ENCODE results near the gene UPF3A.
"Not testable (repeated sequence)": the region's sequence is repeated elsewhere in the genome, so short reads cannot be mapped to it uniquely, and the experiment has no call there.

The UPF3A gene

GRCh38 chr13:114281351-114282040 lies at the start of gene UPF3A:
UPF3A (plus strand) TSS chr13:114281601; CDS start chr13:114281640, 39 bp downstream.
- DNase-seq = peak; percentile 87 to 89

DNA sequence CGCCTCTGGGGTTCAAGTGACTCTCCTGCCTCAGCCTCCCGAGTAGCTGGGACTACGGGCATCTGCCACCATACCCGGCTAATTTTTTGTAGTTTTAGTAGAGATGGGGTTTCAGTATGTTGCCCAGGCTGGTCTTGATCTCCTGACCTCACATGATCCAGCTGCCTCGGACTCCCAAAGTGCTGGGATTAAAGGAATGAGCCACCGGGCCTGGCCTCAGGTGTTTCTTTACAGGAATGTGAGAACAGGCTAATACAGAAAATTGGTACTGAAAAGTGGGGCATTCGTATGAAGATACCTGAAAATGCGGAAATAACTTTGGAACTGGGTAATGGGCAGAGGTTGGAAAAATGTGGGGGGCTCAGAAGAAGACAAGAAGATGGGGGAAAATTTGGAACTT lies 49.5 kb upstream of the UPF3A start:
- DNase-seq = no peak

DNA sequence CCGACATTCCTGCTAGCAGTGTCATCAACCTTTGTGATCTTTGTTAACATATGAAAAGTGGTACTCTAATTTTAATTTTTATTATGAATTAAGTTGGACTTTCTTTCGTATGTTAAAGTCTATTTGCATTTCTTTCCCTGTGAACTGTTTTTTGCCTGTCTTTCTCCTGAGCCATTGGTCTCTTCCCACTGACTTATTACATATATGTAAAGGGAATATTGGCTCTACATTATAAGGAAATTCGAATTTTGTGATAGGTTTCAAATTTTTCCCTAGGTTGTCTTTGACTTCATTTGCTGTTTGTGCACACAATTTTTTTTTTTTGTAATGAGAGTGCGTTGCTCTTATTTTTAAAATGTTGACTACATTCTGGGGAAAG lies 47.1 kb upstream of the UPF3A start:
- DNase-seq = no peak

DNA sequence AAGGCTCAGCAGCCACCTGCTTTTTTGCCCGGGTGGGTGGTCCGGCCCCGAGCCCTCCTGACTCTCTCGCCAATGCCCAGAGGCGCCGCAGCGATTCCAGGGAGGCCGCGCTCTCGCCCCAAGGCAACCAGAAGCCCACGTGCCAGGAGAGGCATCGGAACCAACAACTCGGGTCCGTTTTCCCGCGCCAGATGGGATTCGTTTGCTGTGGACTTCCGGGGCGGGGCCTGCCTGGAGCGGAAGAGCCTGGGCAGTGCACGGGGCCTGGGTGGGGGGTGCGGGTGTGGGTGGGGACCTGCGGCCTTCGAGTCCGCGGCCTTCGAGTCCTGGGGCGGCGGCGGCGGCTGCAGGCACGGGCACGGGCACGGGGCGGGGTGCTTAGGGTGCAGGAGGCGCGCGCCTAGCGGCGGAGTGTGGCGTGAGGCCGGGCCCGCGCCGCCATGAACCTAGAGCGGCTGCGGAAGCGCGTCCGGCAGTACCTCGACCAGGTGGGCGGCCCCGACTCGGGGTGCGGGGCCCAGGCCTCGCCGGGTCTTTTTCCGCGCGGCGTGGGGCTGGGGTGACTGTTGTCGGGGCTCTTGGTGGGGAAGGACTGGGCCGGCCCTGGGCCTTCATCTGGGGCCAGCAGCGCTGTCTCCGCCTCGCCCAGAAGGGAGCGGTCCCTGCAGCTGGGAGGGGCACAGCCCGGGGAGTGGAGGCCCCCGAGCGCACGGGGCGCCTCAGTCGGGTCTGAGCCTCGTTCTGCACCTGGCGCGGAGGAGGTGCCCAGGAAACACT lies 46.6 kb upstream of the UPF3A start, which contains the start of gene CDC16:
CDC16 (plus strand) TSS at position 253 of the 777 bp plus-strand sequence; CDS start at position 441, 188 bp downstream.
- DNase-seq = peak; percentile 93 to 95

GRCh38 chr13:114235697-114236096 lies 45.7 kb upstream of the UPF3A start:
- DNase-seq = no peak

DNA sequence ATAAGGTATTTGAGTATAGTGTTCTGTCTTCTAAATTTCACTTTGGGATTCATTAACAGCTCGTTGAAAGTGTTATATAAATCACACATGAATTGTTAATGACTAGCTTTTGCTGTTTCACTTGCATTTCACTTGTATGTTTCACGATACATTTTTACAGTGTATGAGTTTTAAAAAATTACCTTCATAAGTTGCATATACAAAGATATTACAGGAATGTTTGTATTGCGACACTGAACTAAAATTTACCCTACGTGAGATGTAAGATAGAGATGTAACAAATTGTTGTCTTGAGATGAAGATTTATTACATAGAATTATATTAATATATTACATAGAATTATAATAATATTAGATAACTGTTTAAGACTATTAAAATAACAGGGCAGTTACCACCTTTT lies 45.2 kb upstream of the UPF3A start:
- DNase-seq = no peak

DNA sequence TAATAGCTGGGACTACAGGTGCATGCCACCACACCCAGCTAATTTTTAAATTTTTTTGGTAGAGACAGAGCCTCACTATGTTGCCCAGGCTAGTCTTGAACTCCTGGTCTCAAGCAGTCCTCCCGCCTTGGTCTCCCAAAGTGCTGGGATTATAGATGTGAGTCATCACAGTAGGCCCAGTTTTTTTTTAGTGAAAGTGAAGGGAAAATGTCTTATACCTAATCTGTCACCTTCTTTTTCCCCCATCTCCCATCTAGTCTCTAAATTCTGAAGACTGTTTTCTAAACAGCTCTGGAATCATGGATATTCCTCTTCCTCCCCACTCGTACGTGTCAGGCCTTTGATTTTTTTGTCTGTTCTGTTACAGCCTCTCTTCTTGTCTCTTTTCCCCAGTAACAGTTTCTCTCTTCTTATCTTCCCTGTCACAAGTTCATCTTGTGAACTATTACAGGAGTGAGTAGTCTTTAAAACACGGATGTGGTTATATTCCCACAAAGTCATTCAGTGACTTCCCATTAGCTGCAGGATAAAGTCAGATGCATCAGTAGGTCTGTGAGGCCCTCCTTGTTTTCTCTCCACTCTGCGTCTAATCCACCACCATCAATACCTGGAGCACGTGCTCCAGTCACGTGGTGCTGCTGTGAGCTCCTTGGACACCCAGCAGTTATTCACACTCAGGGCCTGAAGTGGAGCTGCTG lies 43.8 kb upstream of the UPF3A start:
- DNase-seq = no peak

- no peak for DNase-seq
Measured at GRCh38 chr13:114241918-114242317, 39.5 kb upstream of the UPF3A start.

DNA sequence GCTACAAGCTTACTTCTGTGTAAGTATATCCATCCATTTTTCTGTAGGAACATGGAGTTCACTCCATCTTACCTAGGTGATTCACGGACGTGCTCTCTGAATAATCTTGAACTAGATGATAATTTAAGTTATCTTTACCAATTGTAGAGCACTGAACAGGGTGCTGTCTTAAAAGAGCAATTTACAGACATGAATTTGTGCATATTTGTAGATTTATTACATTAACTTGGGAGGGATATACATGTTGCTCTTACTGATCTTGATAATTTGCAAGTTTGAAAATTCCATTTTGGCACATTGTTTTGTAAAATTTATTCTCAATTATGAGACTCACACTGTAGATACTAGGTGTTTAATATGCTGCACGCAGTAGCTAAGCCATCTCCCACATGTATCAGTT lies 37.4 kb upstream of the UPF3A start:
- no peak for DNase-seq

GRCh38 chr13:114244637-114245036 lies 36.8 kb upstream of the UPF3A start:
- no peak for DNase-seq

GRCh38 chr13:114248011-114248410 lies 33.4 kb upstream of the UPF3A start:
- DNase-seq = no peak

DNA sequence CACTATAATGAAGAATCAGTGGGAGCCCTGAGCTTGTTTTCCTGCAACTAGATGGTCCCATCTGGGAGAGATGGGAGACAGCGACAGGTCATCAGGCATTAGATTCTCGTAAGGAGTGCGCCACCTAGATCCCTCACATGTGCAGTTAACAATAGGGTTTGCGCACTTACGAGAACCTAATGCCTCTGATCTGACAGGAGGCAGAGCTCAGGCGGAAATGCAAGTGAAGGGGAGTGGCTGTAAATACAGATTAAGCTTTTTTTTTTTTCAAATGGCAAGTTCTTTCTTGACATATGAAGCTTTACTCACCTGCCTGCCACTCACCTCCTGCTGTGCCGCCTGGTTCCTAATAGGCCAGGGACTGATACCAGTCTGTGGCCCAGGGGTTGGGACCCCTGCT lies 32.3 kb upstream of the UPF3A start:
- DNase-seq = peak; percentile 12 to 37

- not testable (repeated sequence) for DNase-seq
Measured at GRCh38 chr13:114251639-114252440, 29.6 kb upstream of the UPF3A start.

DNA sequence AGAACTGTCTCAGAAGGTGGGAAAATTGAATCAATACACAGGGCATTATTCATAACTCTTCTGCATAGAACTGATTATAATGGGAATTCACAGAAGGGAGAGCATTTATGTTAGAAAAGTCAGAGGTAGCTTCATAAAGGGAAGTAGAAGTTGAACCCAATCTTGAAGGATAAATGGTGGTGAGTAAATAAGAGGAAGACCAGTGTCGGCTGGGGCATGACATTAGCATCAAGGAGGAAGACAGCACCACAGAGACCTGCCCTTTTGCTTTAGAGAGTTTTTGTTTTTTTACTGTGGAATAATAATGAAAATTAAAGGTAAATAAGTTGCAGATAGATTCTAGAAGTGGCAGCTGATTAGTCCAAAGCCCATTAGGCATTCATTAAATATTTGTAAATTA lies 24.9 kb upstream of the UPF3A start:
- DNase-seq = no peak

DNA sequence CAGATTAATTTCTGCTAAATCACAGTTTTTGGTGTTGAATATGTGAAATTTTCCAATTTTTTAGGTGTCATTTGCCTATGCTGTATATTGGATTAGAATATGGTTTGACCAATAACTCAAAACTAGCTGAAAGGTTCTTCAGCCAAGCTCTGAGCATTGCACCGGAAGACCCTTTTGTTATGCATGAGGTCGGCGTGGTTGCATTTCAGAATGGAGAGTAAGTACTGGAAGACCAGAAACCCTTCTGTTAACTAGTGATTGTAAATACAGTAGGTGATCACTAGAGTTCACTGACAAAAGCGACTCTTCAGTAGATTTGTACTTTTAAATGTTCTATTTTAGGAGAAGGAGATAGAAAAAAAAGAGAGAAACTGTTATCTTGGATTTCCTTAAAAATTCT lies 24.4 kb upstream of the UPF3A start:
- DNase-seq = no peak

GRCh38 chr13:114258589-114258988 lies 22.8 kb upstream of the UPF3A start:
- DNase-seq = peak; percentile 38 to 64

GRCh38 chr13:114259374-114259773 lies 22.0 kb upstream of the UPF3A start:
- peak in 1 of 2 experiments; percentile 28 for DNase-seq

GRCh38 chr13:114259974-114260373 lies 21.4 kb upstream of the UPF3A start:
- DNase-seq = peak; percentile 61 to 92

DNA sequence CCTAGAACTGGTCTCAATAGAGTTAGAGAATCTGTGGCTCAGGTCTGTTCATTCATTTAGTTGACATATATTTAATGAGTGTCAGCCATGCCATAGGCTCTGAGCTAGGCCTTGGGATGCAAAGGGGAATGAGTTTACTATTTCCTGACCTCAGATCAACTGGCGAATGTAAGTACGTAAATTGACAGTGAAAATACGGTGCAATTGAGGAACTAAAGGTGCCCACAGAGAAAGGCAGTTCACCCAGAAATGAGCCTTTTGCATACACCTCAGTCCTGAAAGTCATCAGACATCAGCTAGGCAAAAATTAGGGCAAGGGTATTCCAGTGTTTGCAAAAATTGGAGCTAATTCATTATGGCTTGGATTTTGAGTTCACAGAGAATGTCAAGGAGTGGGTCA lies 20.6 kb upstream of the UPF3A start:
- DNase-seq = no peak

DNA sequence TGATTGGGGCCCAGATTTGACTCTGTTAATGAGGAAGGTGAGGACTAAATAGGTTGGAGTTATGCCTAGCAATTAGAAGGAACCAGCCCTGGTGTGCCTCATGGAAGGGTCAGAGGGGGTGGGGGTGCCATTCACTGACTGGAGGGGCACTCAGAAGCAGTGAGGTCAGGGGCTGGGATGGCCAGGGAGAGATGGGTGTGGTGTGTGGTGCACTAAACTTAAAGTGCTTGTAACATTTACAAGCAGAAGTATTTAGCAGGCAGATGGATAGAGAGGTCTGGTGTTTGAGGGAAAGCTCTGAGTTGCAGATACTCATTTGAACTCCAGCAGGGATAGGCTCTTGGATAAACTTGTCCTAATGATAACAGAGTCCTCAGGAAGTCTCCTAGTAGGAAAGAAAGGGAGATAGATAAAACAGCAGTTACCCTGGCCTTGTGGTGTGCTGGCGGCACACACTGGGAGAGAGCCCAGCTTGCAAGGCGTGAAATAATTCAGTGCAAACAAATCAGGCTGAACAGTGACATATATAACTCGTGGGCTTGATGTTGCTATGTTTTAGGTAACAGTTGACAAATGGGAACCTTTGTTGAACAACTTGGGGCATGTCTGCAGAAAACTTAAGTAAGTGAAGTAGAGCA lies 20.0 kb upstream of the UPF3A start:
- DNase-seq = peak in 1 of 2 experiments; percentile 33

DNA sequence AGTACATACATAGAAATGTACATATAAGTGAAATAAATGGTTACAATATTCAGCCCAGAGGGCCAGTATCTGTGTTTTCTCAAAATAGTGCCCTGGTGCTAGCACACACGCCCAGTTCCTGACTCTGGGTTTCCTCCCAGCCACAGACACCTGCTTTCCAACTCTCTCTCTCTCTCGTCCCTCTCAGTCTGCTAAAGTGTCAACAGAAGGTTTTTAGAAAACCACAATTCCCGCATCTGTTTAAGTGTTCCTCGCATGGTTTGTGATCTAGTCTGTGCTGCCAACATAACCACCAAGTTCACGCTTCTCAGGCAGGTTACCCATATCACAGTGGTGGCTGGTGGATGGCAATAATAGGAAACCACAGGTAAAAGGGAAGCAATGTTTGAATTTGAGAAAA lies 17.8 kb upstream of the UPF3A start:
- DNase-seq = no peak

DNA sequence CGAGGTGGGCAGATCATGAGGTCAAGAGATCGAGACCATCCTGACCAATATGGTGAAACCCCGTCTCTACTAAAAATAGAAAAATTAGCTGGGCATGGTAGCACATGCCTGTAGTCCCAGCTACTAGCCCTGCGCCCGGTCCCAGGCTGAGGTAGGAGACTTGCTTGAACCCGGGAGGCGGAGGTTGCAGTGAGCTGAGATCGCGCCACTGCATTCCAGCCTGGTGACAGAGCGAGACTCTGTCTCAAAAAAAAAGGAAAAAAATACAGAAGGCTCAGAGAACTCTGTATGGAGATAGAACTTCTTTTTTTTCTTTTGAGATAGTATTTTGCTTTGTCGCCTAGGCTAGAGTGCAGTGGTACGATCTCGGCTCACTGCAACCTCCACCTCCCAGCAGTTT lies 17.1 kb upstream of the UPF3A start:
- DNase-seq = not testable (repeated sequence)

Data from NCI-H2081 (cell line).